B cell (primary cell): ENCODE data around the gene DBNDD2. TPM values are rescaled to one million over a fixed set of nuclear protein-coding genes. Genes with fewer than 3 reads are reported as not detected.
A peak's percentile ranks its signal among the peaks of the same experiment; 100 is the strongest.

Experiments
- ATAC-seq: fragments of 200-7000 bp; cut with Tn5 transposase; one replicate; pipeline ENCODE4 v1.10.0; 2021; ENCODE audit warnings: low read depth, mild to moderate bottlenecking, moderate number of reproducible peaks, moderate library complexity
- CTCF ChIA-PET: fragments of 350-600 bp; sonication (Branson Sonifier 250); formaldehyde crosslinking; loops from one replicate; lab custom pipeline; 2021; ENCODE audit warnings: antibody characterized with exemption, inconsistent platforms; lab: Charles Lee
- POLR2A ChIA-PET: fragments of 350-600 bp; sonication (Branson Sonifier 250); formaldehyde crosslinking; loops from one replicate; lab custom pipeline; 2021; ENCODE audit warnings: antibody characterized with exemption; lab: Charles Lee
- DNase-seq: peaks from one replicate; pipeline ENCODE4 v3.0.0; 2013
- H2AFZ ChIP-seq: 2 replicates; pipeline ENCODE4 v1.6.1; 2012; ENCODE audit warnings: mild to moderate bottlenecking, low read depth, low read length; ENCODE audit not compliant: insufficient read depth, poor library complexity, severe bottlenecking
- H3K27ac ChIP-seq, 2 donors: 1 replicate in 1 of 2; 2 replicates in 1 of 2; pipeline ENCODE4 v1.5.1; 2012 to 2013; ENCODE audit warnings: low read length in 2 of 2, mild to moderate bottlenecking in 2 of 2, moderate library complexity in 1 of 2
- H3K27me3 ChIP-seq, 4 experiments: fragments of 200-600 bp in 1 of 4; sonication (generic) in 1 of 4; replicated peaks in 1 of 4; 1 replicate in 2 of 4; 2 replicates in 2 of 4; pipeline versions ENCODE4 v1.6.1 to v1.7.0; 2013 to 2016; ENCODE audit warnings: low read length in 3 of 4, mild to moderate bottlenecking in 2 of 4, mixed read lengths in 1 of 4, moderate library complexity in 1 of 4; ENCODE audit not compliant: insufficient read depth in 4 of 4, control insufficient read depth in 3 of 4; ENCODE audit errors: control extremely low read depth in 1 of 4
- H3K36me3 ChIP-seq, 2 experiments: replicated peaks in 1 of 2; 1 replicate in 1 of 2; 2 replicates in 1 of 2; pipeline versions ENCODE4 v1.6.1 to v1.7.1; 2013; ENCODE audit warnings: low read length in 1 of 2; ENCODE audit not compliant: insufficient read depth in 2 of 2, control insufficient read depth in 1 of 2; ENCODE audit errors: control extremely low read depth in 1 of 2, extremely low read depth in 1 of 2
- H3K4me1 ChIP-seq, 2 donors: fragments of 200-600 bp in 1 of 2; sonication (generic) in 1 of 2; 1 replicate in 1 of 2; 2 replicates in 1 of 2; pipeline versions ENCODE4 v1.5.1 to v1.6.1; 2013 to 2017; ENCODE audit warnings: low read length in 2 of 2; ENCODE audit not compliant: control insufficient read depth in 2 of 2, insufficient read depth in 2 of 2
- H3K4me2 ChIP-seq: replicated peaks from 2 replicates; pipeline ENCODE3; 2012; ENCODE audit warnings: mild to moderate bottlenecking, low read depth, low read length; ENCODE audit not compliant: poor library complexity, severe bottlenecking
- H3K4me3 ChIP-seq, 5 experiments: fragments of 200-600 bp in 1 of 5; sonication (generic) in 1 of 5; 1 replicate in 3 of 5; 2 replicates in 2 of 5; pipeline versions ENCODE4 v1.5.1 to v1.7.0; 2011 to 2016; ENCODE audit warnings: low read length in 4 of 5, mild to moderate bottlenecking in 4 of 5, low read depth in 2 of 5, control low read depth in 1 of 5, moderate library complexity in 1 of 5; ENCODE audit not compliant: insufficient read depth in 1 of 5; ENCODE audit errors: control extremely low read depth in 1 of 5, extremely low read depth in 1 of 5
- H3K79me2 ChIP-seq: fragments of 200-600 bp; sonication (generic); one replicate; pipeline ENCODE4 v1.6.0; 2016; ENCODE audit warnings: low read length; ENCODE audit not compliant: control insufficient read depth, insufficient read depth
- H3K9ac ChIP-seq: fragments of 200-600 bp; sonication (generic); 2 replicates; pipeline ENCODE4 v1.6.1; 2017; ENCODE audit warnings: mild to moderate bottlenecking, low read length, moderate library complexity
- H3K9me3 ChIP-seq, 3 donors: one replicate each; pipeline versions ENCODE4 v1.6.1 to v1.7.1; 2013; ENCODE audit warnings: low read length in 2 of 3; ENCODE audit not compliant: control insufficient read depth in 2 of 3, insufficient read depth in 1 of 3; ENCODE audit errors: control extremely low read depth in 1 of 3
- H4K20me1 ChIP-seq: 2 replicates; pipeline ENCODE4 v1.6.0; 2012; ENCODE audit warnings: mild to moderate bottlenecking, low read length; ENCODE audit not compliant: insufficient read depth, control insufficient read depth, poor library complexity, severe bottlenecking
- H3K27ac Mint-ChIP-seq: one replicate; pipeline ENCODE4 v1.8.0; 2021; ENCODE audit warnings: mixed read lengths
- H3K27me3 Mint-ChIP-seq: one replicate; pipeline ENCODE4 v1.8.0; 2021; ENCODE audit warnings: mixed read lengths
- H3K4me1 Mint-ChIP-seq: one replicate; pipeline ENCODE4 v1.8.0; 2021; ENCODE audit warnings: mixed read lengths
- H3K4me3 Mint-ChIP-seq: one replicate; pipeline ENCODE4 v1.8.0; 2021; ENCODE audit warnings: mixed read lengths
- H3K9me3 Mint-ChIP-seq: one replicate; pipeline ENCODE4 v1.8.0; 2022; ENCODE audit warnings: mixed read lengths; ENCODE audit not compliant: insufficient read depth
- EZH2 ChIP-seq: IDR thresholded peaks from 2 replicates; pipeline ENCODE4 v1.6.1; 2012; ENCODE audit warnings: borderline replicate concordance, low read depth, mild to moderate bottlenecking, moderate library complexity, low read length; ENCODE audit not compliant: insufficient read depth, poor library complexity, severe bottlenecking
- whole genome bisulfite sequencing: methylation state at CpG from one replicate; pipeline ENCODE4 v1.1.5; 2013; ENCODE audit warnings: missing lambda C conversion rate; ENCODE audit not compliant: insufficient coverage; 5-methylcytosine and 5-hydroxymethylcytosine counted together
- intact Hi-C: fragments of 100-400 bp; cut with micrococcal nuclease; formaldehyde crosslinking; loops from one replicate; pipeline ENCODE4 v1.10.0; 2022
- polyA plus RNA-seq: library from polyadenylated mRNA; depleted of rRNA; stranded (reverse); fragments of >200 nt; gene quantifications from 2 replicates; pipeline ENCODE4 v1.2.3, GENCODE V29; 2012
- total RNA-seq, 2 donors: library from RNA; stranded (reverse); fragments of 120-200 nt in 1 of 2; gene quantifications; 1 replicate in 1 of 2; 2 replicates in 1 of 2; pipeline versions ENCODE4 v1.2.3 to v1.2.4, GENCODE V29; 2013 to 2022
- TF ChIP-seq, protein P1 (sequence below): fragments of 200-600 bp; IDR thresholded peaks from one replicate; pipeline ENCODE4 v1.8.0; 2022; ENCODE audit warnings: antibody characterized with exemption, mild to moderate bottlenecking

Gene DBNDD2
- total and polyA plus RNA-seq, 2 donors (not counting 1 experiment from before 2014, with no cell fraction given): 3.1 to 3.6 TPM

DNA sequence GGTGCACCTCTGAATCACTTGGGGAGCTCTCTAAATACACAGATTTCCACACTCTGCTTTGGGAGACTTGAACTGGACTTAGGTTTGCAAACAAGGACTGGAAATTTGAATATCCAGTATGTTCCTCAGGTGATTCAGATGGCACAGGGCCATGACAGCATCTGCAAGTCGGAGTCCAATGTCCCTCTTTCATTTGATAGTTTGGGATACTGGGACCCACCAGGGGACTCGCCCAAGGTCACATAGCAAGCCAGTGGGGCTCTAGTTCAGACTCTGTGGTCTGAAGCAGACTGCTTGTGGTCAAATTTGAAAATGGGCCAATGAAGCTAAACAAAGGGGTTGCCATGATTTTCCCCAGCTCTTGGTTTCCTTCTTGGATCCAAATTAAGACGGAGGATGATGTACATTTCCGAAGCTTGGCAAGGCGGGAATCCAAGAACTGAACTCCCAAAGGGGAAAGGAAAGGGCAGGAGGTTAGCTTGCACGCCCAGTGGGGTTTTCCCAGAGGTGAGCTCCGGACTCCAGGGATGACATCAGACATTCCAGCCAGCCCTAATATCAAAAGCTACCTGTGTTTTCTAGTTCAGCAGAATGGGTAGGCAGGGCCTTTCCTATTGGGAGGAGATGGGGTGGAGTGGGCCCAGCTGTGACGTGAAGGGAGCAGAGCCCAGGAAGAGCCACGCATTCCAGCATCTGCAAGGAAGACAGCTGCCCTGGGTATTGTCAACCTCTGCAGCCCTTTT lies 48.5 kb upstream of the DBNDD2 start:
- peaks cover 14% of the 10 kb centered on the region for H3K79me2 ChIP-seq
- no peaks in the 10 kb centered on the region for H3K36me3 ChIP-seq
- Mint-ChIP-seq H3K4me3 (no peak overlapping the region), H3K27ac (no peak overlapping the region), H3K27me3 (no peaks in the 10 kb centered on the region), H3K4me1 (peaks cover 18% of the 10 kb centered on the region), H3K9me3 (no peaks in the 10 kb centered on the region)
- no peak overlapping the region for H3K9ac ChIP-seq
- no peak for TF ChIP-seq EZH2
- TF ChIP-seq, protein P1, sequence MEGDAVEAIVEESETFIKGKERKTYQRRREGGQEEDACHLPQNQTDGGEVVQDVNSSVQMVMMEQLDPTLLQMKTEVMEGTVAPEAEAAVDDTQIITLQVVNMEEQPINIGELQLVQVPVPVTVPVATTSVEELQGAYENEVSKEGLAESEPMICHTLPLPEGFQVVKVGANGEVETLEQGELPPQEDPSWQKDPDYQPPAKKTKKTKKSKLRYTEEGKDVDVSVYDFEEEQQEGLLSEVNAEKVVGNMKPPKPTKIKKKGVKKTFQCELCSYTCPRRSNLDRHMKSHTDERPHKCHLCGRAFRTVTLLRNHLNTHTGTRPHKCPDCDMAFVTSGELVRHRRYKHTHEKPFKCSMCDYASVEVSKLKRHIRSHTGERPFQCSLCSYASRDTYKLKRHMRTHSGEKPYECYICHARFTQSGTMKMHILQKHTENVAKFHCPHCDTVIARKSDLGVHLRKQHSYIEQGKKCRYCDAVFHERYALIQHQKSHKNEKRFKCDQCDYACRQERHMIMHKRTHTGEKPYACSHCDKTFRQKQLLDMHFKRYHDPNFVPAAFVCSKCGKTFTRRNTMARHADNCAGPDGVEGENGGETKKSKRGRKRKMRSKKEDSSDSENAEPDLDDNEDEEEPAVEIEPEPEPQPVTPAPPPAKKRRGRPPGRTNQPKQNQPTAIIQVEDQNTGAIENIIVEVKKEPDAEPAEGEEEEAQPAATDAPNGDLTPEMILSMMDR: no peak
- H3K4me3 ChIP-seq: no peak overlapping the region
- ChIA-PET POLR2A (no interaction called here), CTCF (interaction anchor here (0.8 to 20.6 kb wide), 5 partner anchors 15 to 93 kb away, joined by 4 to 814 read pairs (median 79); partner anchors contain the start of genes PIGT and TP53TG5)
- WGBS: over 99% methylated on average over 8 of the region's 9 CpGs
- no peak for DNase-seq
- H3K9me3 ChIP-seq: no peaks in the 10 kb centered on the region
- H3K27me3 ChIP-seq: peaks cover 0 to 5% (median 0%) of the 10 kb centered on the region in 4 experiments
- peaks cover 13 to 15% of the 10 kb centered on the region in 2 donors for H3K4me1 ChIP-seq
- no peak overlapping the region for H3K27ac ChIP-seq
- no peak for ATAC-seq
- no peak overlapping the region for H3K4me2 ChIP-seq
- no peak overlapping the region for H2AFZ ChIP-seq
- H4K20me1 ChIP-seq: peaks cover 11% of the 10 kb centered on the region
- intact Hi-C loops: loop anchor here (5.0 kb wide), 1 partner anchor 613 kb away; the partner anchor contains the start of gene ZNF335

DNA sequence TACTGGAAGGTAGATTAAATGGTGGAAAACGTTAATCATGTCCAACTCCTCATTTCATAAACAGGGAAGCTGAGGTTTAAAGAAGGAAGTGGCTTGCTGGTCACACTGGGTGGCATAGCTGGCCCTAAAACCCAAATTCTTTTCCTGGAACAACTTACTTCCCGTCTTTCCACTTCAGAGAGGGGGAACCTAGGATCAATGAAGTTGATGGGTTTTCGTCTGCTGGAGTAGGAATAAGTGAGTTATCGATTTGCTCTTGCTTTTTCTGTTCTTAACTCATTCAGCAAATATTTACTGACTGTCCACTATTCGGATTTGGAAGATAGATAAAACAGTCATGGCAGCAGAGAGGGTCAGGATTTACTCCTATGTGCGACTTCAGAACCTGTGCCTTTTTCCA lies 46.3 kb upstream of the DBNDD2 start:
- H3K27ac Mint-ChIP-seq: no peak overlapping the region
- no peaks in the 10 kb centered on the region for H3K27me3 Mint-ChIP-seq
- TF ChIP-seq, protein P1: no peak
- TF ChIP-seq EZH2: no peak
- H3K27me3 ChIP-seq: peaks cover 0 to 5% (median 0%) of the 10 kb centered on the region in 4 experiments
- no peak overlapping the region for H3K27ac ChIP-seq
- H3K79me2 ChIP-seq: peaks cover 32% of the 10 kb centered on the region
- H3K36me3 ChIP-seq: peaks cover 5 to 19% of the 10 kb centered on the region in 2 experiments
- ChIA-PET POLR2A (interaction anchor here (1.9 kb wide), 1 partner anchor 75 kb away, joined by 4 read pairs; no protein-coding TSS in a partner anchor), CTCF (interaction anchor here (0.7 to 20.6 kb wide), 13 partner anchors 13 to 409 kb away, joined by 3 to 814 read pairs (median 11); partner anchors contain the start of genes PIGT, TP53TG5 and WFDC10A)
- intact Hi-C loops: loop anchor here (1.0 to 5.0 kb wide), 5 partner anchors 41 to 611 kb away; partner anchors contain the start of genes YWHAB and ZNF335
- no peak overlapping the region for H3K4me3 ChIP-seq
- H3K4me1 ChIP-seq: peaks cover 35 to 37% of the 10 kb centered on the region in 2 donors
- H4K20me1 ChIP-seq: peaks cover 33% of the 10 kb centered on the region
- no peak overlapping the region for H2AFZ ChIP-seq
- ATAC-seq: no peak
- no peaks in the 10 kb centered on the region for H3K9me3 ChIP-seq
- no peaks in the 10 kb centered on the region for H3K9me3 Mint-ChIP-seq
- 100% methylated on average over 1 of the region's 6 CpGs for WGBS
- no peak for DNase-seq
- H3K4me2 ChIP-seq: no peak overlapping the region
- peak overlapping the region; percentile 32 for H3K4me3 Mint-ChIP-seq
- H3K9ac ChIP-seq: no peak overlapping the region
- H3K4me1 Mint-ChIP-seq: peaks cover 36% of the 10 kb centered on the region
